ENCODE measurements around the gene NEK2. TPM values are rescaled to one million over a fixed set of nuclear protein-coding genes. Genes with fewer than 3 reads are reported as not detected.
A peak's percentile ranks its signal among the peaks of the same experiment; 100 is the strongest.

The NEK2 gene
- total and polyA plus RNA-seq, 2 of the 13 experiments (the other 11 are each of a cell fraction or from before 2014, with no cell fraction given): 10.9 to 40.8 TPM

DNA sequence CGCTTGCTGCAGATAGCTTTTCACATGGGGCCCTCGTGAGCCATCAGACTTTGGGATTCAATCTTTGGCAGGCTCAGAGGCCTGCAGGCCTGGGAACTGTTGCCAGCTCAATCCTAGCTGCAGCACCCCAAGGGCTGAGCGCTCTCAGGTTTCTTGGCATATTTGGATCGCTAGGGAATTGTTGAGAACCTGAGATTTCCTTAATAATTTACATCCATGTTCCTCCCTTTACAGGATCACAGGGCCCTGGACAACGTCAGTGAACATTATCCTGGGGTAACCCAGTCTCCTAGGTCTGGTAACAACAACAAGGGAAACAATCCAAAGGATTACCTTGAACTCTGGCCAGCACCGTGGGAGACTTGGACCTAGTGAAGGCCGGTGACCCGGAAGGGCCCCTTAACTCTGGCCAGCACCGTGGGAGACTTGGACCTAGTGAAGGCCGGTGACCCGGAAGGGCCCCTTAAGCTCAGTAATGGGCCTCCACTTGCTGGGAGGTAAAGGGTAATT is 49.3 kb upstream of the NEK2 start (continued):
- TF ChIP-seq SMAD9 (CRISPR knock-in tag; IDR thresholded peaks at IDR 0.05): no peak
- no peak for TF ChIP-seq RORA (CRISPR knock-in tag; IDR thresholded peaks at IDR 0.05)
- TF ChIP-seq ZBTB37 (CRISPR knock-in tag; IDR thresholded peaks at IDR 0.05): no peak
- TF ChIP-seq ZNF142 (CRISPR knock-in tag; IDR thresholded peaks at IDR 0.05): no peak
- no peak for TF ChIP-seq TSC22D2 (CRISPR knock-in tag; IDR thresholded peaks at IDR 0.05; ENCODE audit: borderline replicate concordance)
- no peak for TF ChIP-seq ZNF556 (CRISPR knock-in tag; IDR thresholded peaks at IDR 0.05; ENCODE audit: borderline replicate concordance)
- no peak for TF ChIP-seq HOXA9 (CRISPR knock-in tag; IDR thresholded peaks at IDR 0.05; ENCODE audit: borderline replicate concordance)
- TF ChIP-seq, protein P1, sequence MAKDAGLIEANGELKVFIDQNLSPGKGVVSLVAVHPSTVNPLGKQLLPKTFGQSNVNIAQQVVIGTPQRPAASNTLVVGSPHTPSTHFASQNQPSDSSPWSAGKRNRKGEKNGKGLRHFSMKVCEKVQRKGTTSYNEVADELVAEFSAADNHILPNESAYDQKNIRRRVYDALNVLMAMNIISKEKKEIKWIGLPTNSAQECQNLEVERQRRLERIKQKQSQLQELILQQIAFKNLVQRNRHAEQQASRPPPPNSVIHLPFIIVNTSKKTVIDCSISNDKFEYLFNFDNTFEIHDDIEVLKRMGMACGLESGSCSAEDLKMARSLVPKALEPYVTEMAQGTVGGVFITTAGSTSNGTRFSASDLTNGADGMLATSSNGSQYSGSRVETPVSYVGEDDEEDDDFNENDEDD (CRISPR knock-in tag; IDR thresholded peaks at IDR 0.05; ENCODE audit: borderline replicate concordance): no peak
- no peak for TF ChIP-seq HNRNPH1 (optimal IDR thresholded peaks at IDR 0.05; ENCODE audit: low read depth, low read length)
- TF ChIP-seq FOXC1 (CRISPR knock-in tag; IDR thresholded peaks at IDR 0.05; ENCODE audit: borderline replicate concordance): no peak
- TF ChIP-seq PLRG1 (conservative IDR thresholded peaks at IDR 0.05): no peak
- TF ChIP-seq RXRB (CRISPR knock-in tag; IDR thresholded peaks at IDR 0.05; ENCODE audit: borderline replicate concordance): peak; percentile 69
- TF ChIP-seq ZNF782 (CRISPR knock-in tag; IDR thresholded peaks at IDR 0.05; ENCODE audit: borderline replicate concordance): no peak
- no peak for TF ChIP-seq TBP (CRISPR knock-in tag; IDR thresholded peaks at IDR 0.05)
- no peak for TF ChIP-seq ZFP91 (CRISPR knock-in tag; IDR thresholded peaks at IDR 0.05; ENCODE audit: borderline replicate concordance)
- no peak for TF ChIP-seq NPAS2 (CRISPR knock-in tag; IDR thresholded peaks at IDR 0.05; ENCODE audit: borderline replicate concordance)
- TF ChIP-seq ZNF615 (CRISPR knock-in tag; IDR thresholded peaks at IDR 0.05; ENCODE audit: borderline replicate concordance): no peak
- no peak for TF ChIP-seq KLF13 (CRISPR knock-in tag; IDR thresholded peaks at IDR 0.05)
- no peak for TF ChIP-seq SOX13 (IDR thresholded peaks at IDR 0.05)
- peak in 1 of 2 experiments; percentile 34; a peak in 1 of 4 replicates for TF ChIP-seq SOX13 (CRISPR knock-in tag; conservative IDR thresholded peaks at IDR 0.05 in 1 of 2, IDR thresholded peaks at IDR 0.05 in 1 of 2)

Data from HepG2 (cell line).